HK-2 (cell line): Measurements from ENCODE around the gene HK1.
"Not testable (repeated sequence)": the region's sequence is repeated elsewhere in the genome, so short reads cannot be mapped to it uniquely, and the experiment has no call there.

Source experiments
- DNase-seq: peaks from one replicate; pipeline ENCODE4 v3.0.0-alpha.2; 2018; ENCODE audit not compliant: unreplicated experiment

The HK1 gene

GRCh38 chr10:69450395-69450794, 172.1 kb downstream of the HK1 start:
- not testable (repeated sequence) for DNase-seq

GRCh38 chr10:69451209-69451783, 173.0 kb downstream of the HK1 start, which contains the start of gene TSPAN15:
TSS of gene TSPAN15 (plus strand) at chr10:69451465. CDS start at chr10:69451595, 130 bp downstream.
- peak; percentile 96 for DNase-seq
